Measurements from ENCODE around the gene ZNF516. TPM values are rescaled to one million over a fixed set of nuclear protein-coding genes. Genes with fewer than 3 reads are reported as not detected.

Gene ZNF516
- polyA plus RNA-seq, 3 donors = 35.0 to 37.2 (median 37.2) TPM

GRCh38 chr18:76370201-76370600, 124.8 kb downstream of the ZNF516 start:
- DNase-seq (ENCODE audit: low read depth in 3 of 3, low spot score in 2 of 3) = no peak

- DNase-seq (ENCODE audit: low read depth in 3 of 3, low spot score in 2 of 3) = no peak
Measured at GRCh38 chr18:76369791-76370190, 125.3 kb downstream of the ZNF516 start.

GRCh38 chr18:76368976-76369375, 126.1 kb downstream of the ZNF516 start:
- no peak for DNase-seq (ENCODE audit: low read depth in 3 of 3, low spot score in 2 of 3)

- no peak for DNase-seq (ENCODE audit: low read depth in 3 of 3, low spot score in 2 of 3)
Measured at GRCh38 chr18:76368271-76368670, 126.8 kb downstream of the ZNF516 start.

GRCh38 chr18:76367168-76368125, 127.6 kb downstream of the ZNF516 start:
- DNase-seq (ENCODE audit: low read depth in 3 of 3, low spot score in 2 of 3) = no peak

GRCh38 chr18:76365561-76365960, 129.5 kb downstream of the ZNF516 start:
- DNase-seq (ENCODE audit: low read depth in 3 of 3, low spot score in 2 of 3) = no peak

- no peak for DNase-seq (ENCODE audit: low read depth in 3 of 3, low spot score in 2 of 3)
Measured at GRCh38 chr18:76364282-76365259, 130.5 kb downstream of the ZNF516 start.

GRCh38 chr18:76363436-76364120, 131.5 kb downstream of the ZNF516 start:
- DNase-seq (ENCODE audit: low read depth in 3 of 3, low spot score in 2 of 3) = no peak

GRCh38 chr18:76362676-76363075, 132.4 kb downstream of the ZNF516 start:
- no peak for DNase-seq (ENCODE audit: low read depth in 3 of 3, low spot score in 2 of 3)

- DNase-seq (ENCODE audit: low read depth in 3 of 3, low spot score in 2 of 3) = no peak
Measured at GRCh38 chr18:76361219-76361618, 133.8 kb downstream of the ZNF516 start.

GRCh38 chr18:76359909-76360308, 135.1 kb downstream of the ZNF516 start:
- DNase-seq (ENCODE audit: low read depth in 3 of 3, low spot score in 2 of 3) = no peak

- DNase-seq (ENCODE audit: low read depth in 3 of 3, low spot score in 2 of 3) = no peak
Measured at GRCh38 chr18:76358774-76359173, 136.3 kb downstream of the ZNF516 start.

GRCh38 chr18:76357585-76358260, 137.3 kb downstream of the ZNF516 start:
- no peak for DNase-seq (ENCODE audit: low read depth in 3 of 3, low spot score in 2 of 3)

GRCh38 chr18:76357174-76357573, 137.9 kb downstream of the ZNF516 start:
- no peak for DNase-seq (ENCODE audit: low read depth in 3 of 3, low spot score in 2 of 3)

- DNase-seq (ENCODE audit: low read depth in 3 of 3, low spot score in 2 of 3) = no peak
Measured at GRCh38 chr18:76356666-76357065, 138.4 kb downstream of the ZNF516 start.

GRCh38 chr18:76354348-76354747, 140.7 kb downstream of the ZNF516 start:
- DNase-seq (ENCODE audit: low read depth in 3 of 3, low spot score in 2 of 3) = no peak

- no peak for DNase-seq (ENCODE audit: low read depth in 3 of 3, low spot score in 2 of 3)
Measured at GRCh38 chr18:76353500-76353899, 141.5 kb downstream of the ZNF516 start.

- DNase-seq (ENCODE audit: low read depth in 3 of 3, low spot score in 2 of 3) = no peak
Measured at GRCh38 chr18:76353046-76353445, 142.0 kb downstream of the ZNF516 start.

GRCh38 chr18:76351961-76352581, 143.0 kb downstream of the ZNF516 start:
- peak in 2 of 3 donors; percentile 58 to 74 for DNase-seq (ENCODE audit: low read depth in 3 of 3, low spot score in 2 of 3)
